ENCODE results near the gene TFF3. TPM values are rescaled to one million over a fixed set of nuclear protein-coding genes. Genes with fewer than 3 reads are reported as not detected.

The TFF3 gene
- total and polyA plus RNA-seq, 2 of the 4 experiments (the other 2 are of a cell fraction), result not detected

DNA sequence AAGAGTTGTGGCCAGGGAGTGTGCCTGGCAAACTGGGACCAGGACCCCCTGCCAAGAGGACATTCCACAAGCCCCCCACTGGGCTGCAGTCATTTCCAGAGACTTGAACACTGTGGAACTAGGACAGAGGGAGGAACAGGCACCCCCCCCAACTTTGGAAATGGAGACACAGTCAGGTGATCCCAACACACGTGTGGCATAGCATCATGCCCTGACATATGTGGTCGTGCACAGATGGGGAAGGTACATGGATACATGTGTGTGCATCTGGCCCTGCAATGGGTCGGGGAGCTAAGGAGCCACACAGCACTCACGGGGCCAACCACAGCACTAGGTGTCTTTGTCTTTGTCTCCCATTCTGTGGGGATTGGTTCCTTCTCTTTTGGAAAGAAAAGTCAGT is 6.6 kb upstream of the TFF3 start:
- Histone ChIP-seq H2AK5ac (ENCODE audit: low read depth, low read length) (no peak overlapping the region), H3K4me3 (ENCODE audit: insufficient read depth, low read depth, low read length) (no peak overlapping the region), H4K8ac (ENCODE audit: low read depth in 2 of 2, low read length in 2 of 2) (no peak overlapping the region), H3K4ac (ENCODE audit: low read depth, low read length) (no peak overlapping the region), H3K18ac (ENCODE audit: low read depth, low read length) (no peak overlapping the region), H3K36me3 (ENCODE audit: control insufficient read depth, insufficient read depth, low read length) (no peaks in the 10 kb centered on the region), H3K9me1 (ENCODE audit: insufficient read depth, low read length) (no peaks in the 10 kb centered on the region), H3K14ac (replicated peaks; ENCODE audit: low read depth, low read length) (no peak overlapping the region), H3K4me1 (ENCODE audit: control insufficient read depth, insufficient read depth, low read length) (no peaks in the 10 kb centered on the region), H3K27ac (ENCODE audit: insufficient read depth, low read length) (no peak overlapping the region), H2BK15ac (ENCODE audit: low read depth, low read length) (no peak overlapping the region), H2AFZ (replicated peaks; ENCODE audit: low read length, poor library complexity) (no peak overlapping the region), H4K5ac (ENCODE audit: low read depth, low read length) (no peak overlapping the region), H3K27me3 (ENCODE audit: control insufficient read depth, insufficient read depth, low read length) (peaks cover 30% of the 10 kb centered on the region), H2BK120ac (ENCODE audit: low read depth, low read length) (no peak overlapping the region), H3K9ac (ENCODE audit: low read depth, low read length) (no peak overlapping the region), H4K91ac (ENCODE audit: insufficient read depth, low read depth, low read length) (no peak overlapping the region), H4K20me1 (ENCODE audit: insufficient read depth, low read length) (no peaks in the 10 kb centered on the region; the same call in 1 of the 2 replicates), H2BK20ac (ENCODE audit: low read depth, low read length) (no peak overlapping the region), H3K4me2 (ENCODE audit: low read depth, low read length) (no peak overlapping the region), H2BK5ac (ENCODE audit: low read depth, low read length, poor library complexity, severe bottlenecking) (no peak overlapping the region), H3K56ac (ENCODE audit: extremely low read depth, insufficient read depth, low read length) (no peak overlapping the region), H3K23ac (ENCODE audit: low read depth, low read length) (no peak overlapping the region), H2AK9ac (replicated peaks; ENCODE audit: low read depth, low read length, poor library complexity) (no peak overlapping the region), H3K9me3 (ENCODE audit: control insufficient read depth, insufficient read depth, low read length) (no peaks in the 10 kb centered on the region), H3K79me1 (ENCODE audit: low read depth in 1 of 2, low read length in 2 of 2) (no peaks in the 10 kb centered on the region)
- CTCF ChIA-PET, result no interaction called here
- in situ Hi-C loops (cut with MboI; ENCODE audit: low sequenced_read_pairs) (no loop called here), intact Hi-C loops (cut with micrococcal nuclease) (no loop called here), dilution Hi-C loops (cut with HindIII; ENCODE audit: low sequenced_read_pairs, unreplicated experiment) (no loop called here)
- DNase-seq (no peak), ATAC-seq (ENCODE audit: low read depth) (no peak)
- TF ChIP-seq FOS (IDR thresholded peaks at IDR 0.05; ENCODE audit: low read depth, low read length) (no peak), RFX5 (IDR thresholded peaks at IDR 0.05; ENCODE audit: low read depth, low read length) (no peak), CEBPB (IDR thresholded peaks at IDR 0.05; ENCODE audit: low read depth, low read length) (no peak), POLR2A (IDR thresholded peaks at IDR 0.05; ENCODE audit: low read depth, low read length) (no peak), MXI1 (IDR thresholded peaks at IDR 0.05; ENCODE audit: borderline replicate concordance, low read depth, low read length) (no peak), CHD1 (IDR thresholded peaks at IDR 0.05; ENCODE audit: low read depth, low read length) (no peak), RCOR1 (IDR thresholded peaks at IDR 0.05; ENCODE audit: insufficient replicate concordance, low read length) (no peak), MAFK (IDR thresholded peaks at IDR 0.05; ENCODE audit: low read depth, low read length) (no peak), ELK1 (IDR thresholded peaks at IDR 0.05; ENCODE audit: borderline replicate concordance, low read depth, low read length) (no peak), CTCF (conservative IDR thresholded peaks at IDR 0.05; ENCODE audit: low read depth, low read length) (no peak), MAZ (IDR thresholded peaks at IDR 0.05; ENCODE audit: borderline replicate concordance, low read depth, low read length) (no peak), BHLHE40 (IDR thresholded peaks at IDR 0.05; ENCODE audit: low read depth, low read length) (no peak), SMC3 (IDR thresholded peaks at IDR 0.05; ENCODE audit: low read depth, low read length) (no peak), RAD21 (IDR thresholded peaks at IDR 0.05; ENCODE audit: low read length) (no peak), NFE2L2 (IDR thresholded peaks at IDR 0.05; ENCODE audit: low read depth, low read length) (no peak)
- TF ChIP-seq, protein P1, sequence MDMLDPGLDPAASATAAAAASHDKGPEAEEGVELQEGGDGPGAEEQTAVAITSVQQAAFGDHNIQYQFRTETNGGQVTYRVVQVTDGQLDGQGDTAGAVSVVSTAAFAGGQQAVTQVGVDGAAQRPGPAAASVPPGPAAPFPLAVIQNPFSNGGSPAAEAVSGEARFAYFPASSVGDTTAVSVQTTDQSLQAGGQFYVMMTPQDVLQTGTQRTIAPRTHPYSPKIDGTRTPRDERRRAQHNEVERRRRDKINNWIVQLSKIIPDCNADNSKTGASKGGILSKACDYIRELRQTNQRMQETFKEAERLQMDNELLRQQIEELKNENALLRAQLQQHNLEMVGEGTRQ (IDR thresholded peaks at IDR 0.05; ENCODE audit: low read depth, low read length), result no peak
- BruUV-seq (replicated peaks), result no TSS peak
- POLR2A ChIA-PET (ENCODE audit: unreplicated experiment), result no interaction called here
- WGBS, 2 experiments (ENCODE audit: extremely low coverage in 2 of 2, insufficient read length in 1 of 2), result 48% methylated on average over 2 of the region's 4 CpGs; no CpG with 5 or more reads in 1 of the 2 experiments
